Caco-2 (cell line): ENCODE measurements around the gene ST6GAL2. TPM values are rescaled to one million over a fixed set of nuclear protein-coding genes. Genes with fewer than 3 reads are reported as not detected.

ENCODE experiments used
- BruUV-seq: library from RNA; stranded (reverse); fragments of 400-500 nt; replicated peaks from 2 replicates; lab custom pipeline; 2021; lab: Mats Ljungman, UMichigan
- CTCF ChIA-PET: fragments of 300-600 bp; sonication (Branson Sonifier 250); formaldehyde crosslinking; loops from one replicate; lab custom pipeline; 2022; ENCODE audit warnings: antibody characterized with exemption; lab: Charles Lee
- POLR2A ChIA-PET: fragments of 300-600 bp; sonication (Branson Sonifier 250); formaldehyde crosslinking; loops from one replicate; lab custom pipeline; 2022; ENCODE audit warnings: antibody characterized with exemption; lab: Charles Lee
- DNase-seq, 2 experiments: peaks; one replicate each; pipeline versions ENCODE4 v3.0.0 to v3.0.0-alpha.2; 2020 to 2022
- H3K27me3 ChIP-seq: replicated peaks from 2 replicates; pipeline ENCODE4 v1.6.0; 2011; ENCODE audit warnings: low read length; ENCODE audit not compliant: control insufficient read depth, insufficient read depth
- H3K36me3 ChIP-seq: 2 replicates; pipeline ENCODE4 v1.5.1; 2011; ENCODE audit warnings: low read length; ENCODE audit not compliant: control insufficient read depth, insufficient read depth
- H3K4me1 ChIP-seq: fragments of 250-450 bp; sonication (Bioruptor Pico); 2 replicates; pipeline ENCODE4 v1.5.1; 2020; ENCODE audit warnings: mild to moderate bottlenecking
- H3K4me3 ChIP-seq: 2 replicates; pipeline ENCODE4 v1.5.1; 2011; ENCODE audit warnings: low read depth, mild to moderate bottlenecking, control low read depth, low read length
- H3K9me3 ChIP-seq: fragments of 250-450 bp; sonication (Bioruptor Pico); 2 replicates; pipeline ENCODE4 v1.5.1; 2020; ENCODE audit warnings: mild to moderate bottlenecking, moderate library complexity
- H3K27ac Mint-ChIP-seq: one replicate; pipeline ENCODE4 v1.8.0; 2022; ENCODE audit warnings: mixed read lengths; ENCODE audit not compliant: unreplicated experiment
- H3K27me3 Mint-ChIP-seq: one replicate; pipeline ENCODE4 v1.8.0; 2022; ENCODE audit warnings: mixed read lengths; ENCODE audit not compliant: insufficient read depth, unreplicated experiment
- H3K36me3 Mint-ChIP-seq: one replicate; pipeline ENCODE4 v1.8.0; 2022; ENCODE audit warnings: mild to moderate bottlenecking, mixed read lengths; ENCODE audit not compliant: insufficient read depth, unreplicated experiment
- H3K4me1 Mint-ChIP-seq: one replicate; pipeline ENCODE4 v1.8.0; 2022; ENCODE audit warnings: low read depth, mixed read lengths; ENCODE audit not compliant: unreplicated experiment
- H3K4me3 Mint-ChIP-seq: one replicate; pipeline ENCODE4 v1.8.0; 2022; ENCODE audit warnings: mild to moderate bottlenecking, moderate library complexity, mixed read lengths; ENCODE audit not compliant: unreplicated experiment
- H3K9me3 Mint-ChIP-seq: one replicate; pipeline ENCODE4 v1.8.0; 2022; ENCODE audit warnings: mixed read lengths; ENCODE audit not compliant: unreplicated experiment
- CTCF ChIP-seq, 2 experiments: fragments of 200-600 bp in 1 of 2; IDR thresholded peaks; 1 replicate in 1 of 2; 2 replicates in 1 of 2; pipeline versions ENCODE4 v1.5.1 to v1.8.0; 2011 to 2022; ENCODE audit warnings: antibody characterized with exemption in 1 of 2, control low read depth in 1 of 2, inconsistent platforms in 1 of 2, low read depth in 1 of 2, low read length in 1 of 2, mild to moderate bottlenecking in 1 of 2, moderate library complexity in 1 of 2; ENCODE audit not compliant: insufficient read depth in 1 of 2, severe bottlenecking in 1 of 2, unreplicated experiment in 1 of 2
- intact Hi-C: fragments of 100-400 bp; cut with micrococcal nuclease; formaldehyde crosslinking; loops from one replicate; pipeline ENCODE4 v1.10.0; 2022; ENCODE audit not compliant: unreplicated experiment
- total RNA-seq: library from RNA; stranded (reverse); gene quantifications from 2 replicates; pipeline ENCODE4 v1.2.3, GENCODE V29; 2022

ST6GAL2 gene
- total RNA-seq, 1 experiment from 2014 or later = not detected

DNA sequence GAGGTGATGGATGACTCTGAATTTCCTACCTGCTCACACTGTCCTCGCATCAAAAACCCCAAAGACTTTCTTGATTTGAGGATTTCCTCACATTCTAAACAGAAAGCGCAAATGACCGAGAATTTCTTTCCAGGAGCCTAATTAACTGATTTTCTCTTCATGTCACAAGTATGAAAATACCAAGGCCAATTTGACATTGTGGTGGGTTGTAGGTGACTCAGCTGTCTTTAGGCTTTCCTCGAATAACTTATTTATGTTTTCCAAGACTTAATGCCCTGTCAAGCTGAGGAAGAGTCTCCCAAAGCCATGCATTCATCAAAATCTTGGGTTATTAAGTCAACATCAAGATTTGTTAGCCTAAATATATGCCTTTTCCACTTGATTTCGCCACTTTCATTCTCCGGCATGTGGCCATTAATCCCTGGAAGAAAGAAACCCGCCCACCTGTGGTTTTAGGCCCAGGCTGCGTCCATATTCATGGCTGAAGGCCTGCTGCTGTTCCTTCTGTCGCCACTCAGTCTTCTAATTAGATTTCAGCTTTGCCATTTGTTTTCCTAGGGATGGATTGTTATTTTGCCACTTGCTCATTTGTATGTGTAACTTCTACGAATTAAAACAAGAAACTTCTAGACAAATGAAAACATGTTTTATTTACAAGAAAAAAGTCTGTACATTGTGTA is 84.9 kb downstream of the ST6GAL2 start:
- H3K27me3 Mint-ChIP-seq = peaks cover 9% of the 10 kb centered on the region
- no peaks in the 10 kb centered on the region for H3K36me3 Mint-ChIP-seq
- ChIA-PET CTCF (no interaction called here), POLR2A (no interaction called here)
- Histone ChIP-seq H3K27me3 (no peaks in the 10 kb centered on the region), H3K4me3 (no peak overlapping the region), H3K9me3 (no peaks in the 10 kb centered on the region), H3K36me3 (no peaks in the 10 kb centered on the region), H3K4me1 (no peaks in the 10 kb centered on the region)
- intact Hi-C loops = no loop called here
- H3K4me1 Mint-ChIP-seq = no peaks in the 10 kb centered on the region
- no peak overlapping the region for H3K27ac Mint-ChIP-seq
- no TSS peak for BruUV-seq
- H3K9me3 Mint-ChIP-seq = no peaks in the 10 kb centered on the region
- no peak overlapping the region for H3K4me3 Mint-ChIP-seq
- no peak for TF ChIP-seq CTCF (IDR thresholded peaks at IDR 0.05; ENCODE audit: insufficient read depth in 1 of 2, low read depth in 1 of 2, low read length in 1 of 2, severe bottlenecking in 1 of 2, unreplicated experiment in 1 of 2)
- no peak for DNase-seq

DNA sequence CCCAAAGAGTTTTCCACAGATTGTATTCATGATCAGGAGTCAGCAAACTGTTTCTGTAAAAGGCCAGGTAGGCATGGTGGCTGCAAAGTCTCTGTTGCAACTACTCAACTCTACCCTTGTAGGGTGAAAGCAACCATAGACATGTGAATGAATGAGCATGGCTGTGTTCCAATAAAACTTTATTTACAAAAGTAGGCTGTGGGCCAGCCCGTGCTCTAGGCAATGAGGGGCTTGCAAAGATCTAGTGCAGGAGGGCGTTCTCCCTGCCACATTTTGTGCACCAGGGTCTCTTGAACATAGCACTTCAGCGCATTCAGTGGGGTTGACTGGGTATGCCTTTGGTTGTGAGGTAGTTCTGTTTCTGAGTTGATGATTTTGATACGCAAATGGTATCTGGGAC is 85.8 kb downstream of the ST6GAL2 start:
- Histone ChIP-seq H3K9me3 (no peaks in the 10 kb centered on the region), H3K36me3 (no peaks in the 10 kb centered on the region), H3K4me1 (no peaks in the 10 kb centered on the region), H3K4me3 (no peak overlapping the region), H3K27me3 (no peaks in the 10 kb centered on the region)
- H3K9me3 Mint-ChIP-seq = no peaks in the 10 kb centered on the region
- intact Hi-C loops = no loop called here
- H3K27ac Mint-ChIP-seq = no peak overlapping the region
- no peaks in the 10 kb centered on the region for H3K36me3 Mint-ChIP-seq
- H3K4me1 Mint-ChIP-seq = no peaks in the 10 kb centered on the region
- no peak for DNase-seq
- ChIA-PET POLR2A (no interaction called here), CTCF (no interaction called here)
- no TSS peak for BruUV-seq
- no peak for TF ChIP-seq CTCF (IDR thresholded peaks at IDR 0.05; ENCODE audit: insufficient read depth in 1 of 2, low read depth in 1 of 2, low read length in 1 of 2, severe bottlenecking in 1 of 2, unreplicated experiment in 1 of 2)
- peaks cover 9% of the 10 kb centered on the region for H3K27me3 Mint-ChIP-seq
- H3K4me3 Mint-ChIP-seq = no peak overlapping the region

DNA sequence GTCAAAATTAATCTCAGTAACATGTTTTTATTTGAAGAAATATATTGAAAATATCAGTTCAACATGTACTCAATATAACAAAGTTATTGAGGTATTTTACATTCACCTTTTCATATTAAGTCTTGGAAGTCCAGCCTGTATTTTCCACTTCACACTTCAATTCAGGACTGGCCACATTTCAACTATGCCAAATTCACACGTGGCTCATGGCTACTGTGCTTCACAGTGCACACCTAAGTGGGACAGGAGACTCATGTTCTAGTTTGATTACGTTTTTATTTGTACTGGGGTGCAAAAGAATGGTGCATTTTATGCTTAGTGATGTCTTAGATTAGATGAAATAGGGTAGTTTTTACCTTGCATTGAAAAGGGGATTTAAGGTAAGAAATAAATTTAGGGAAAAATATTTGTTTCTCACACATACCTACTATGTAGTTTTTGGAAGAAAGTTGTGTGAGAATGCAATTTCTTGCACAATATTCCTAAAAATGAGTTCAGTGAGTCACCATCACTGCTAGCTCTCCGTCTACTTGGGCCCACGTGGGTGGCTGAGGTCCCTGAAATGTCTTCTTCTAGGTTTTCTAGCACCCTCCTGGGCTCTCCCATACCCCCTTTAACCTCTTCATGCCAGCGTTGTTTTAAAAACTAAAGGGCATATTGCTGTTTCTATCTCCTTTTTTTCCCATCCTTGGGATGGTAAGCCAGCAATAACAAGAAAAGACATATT is 87.0 kb downstream of the ST6GAL2 start:
- no peaks in the 10 kb centered on the region for H3K36me3 Mint-ChIP-seq
- H3K27me3 Mint-ChIP-seq = peaks cover 9% of the 10 kb centered on the region
- no peak overlapping the region for H3K27ac Mint-ChIP-seq
- Histone ChIP-seq H3K9me3 (no peaks in the 10 kb centered on the region), H3K4me3 (no peak overlapping the region), H3K4me1 (no peaks in the 10 kb centered on the region), H3K36me3 (no peaks in the 10 kb centered on the region), H3K27me3 (no peaks in the 10 kb centered on the region)
- H3K9me3 Mint-ChIP-seq = no peaks in the 10 kb centered on the region
- H3K4me1 Mint-ChIP-seq = no peaks in the 10 kb centered on the region
- no peak for DNase-seq
- no peak for TF ChIP-seq CTCF (IDR thresholded peaks at IDR 0.05; ENCODE audit: insufficient read depth in 1 of 2, low read depth in 1 of 2, low read length in 1 of 2, severe bottlenecking in 1 of 2, unreplicated experiment in 1 of 2)
- no TSS peak for BruUV-seq
- intact Hi-C loops = no loop called here
- ChIA-PET POLR2A (no interaction called here), CTCF (no interaction called here)
- H3K4me3 Mint-ChIP-seq = no peak overlapping the region
